BLaER1 treated with 17β-estradiol and CSF1 and Interleukin-3, amounts not matched to agents 10 nM and 100 nM (cell line): ENCODE measurements around the gene EPB41L4B.

Source experiments
- H3K27ac ChIP-seq, 11 experiments: shearing (Covaris generic); formaldehyde crosslinking; 2 replicates each; pipeline ENCODE4 v1.8.1; 2022
- H3K27me3 ChIP-seq, 11 experiments: shearing (Covaris generic); formaldehyde crosslinking; 2 replicates each; pipeline ENCODE4 v1.8.1; 2022
- H3K36me3 ChIP-seq, 11 experiments: shearing (Covaris generic); formaldehyde crosslinking; 2 replicates each; pipeline ENCODE4 v1.8.1; 2022
- H3K4me1 ChIP-seq, 10 experiments: shearing (Covaris generic); formaldehyde crosslinking; 2 replicates each; pipeline ENCODE4 v1.8.1; 2022
- H3K4me2 ChIP-seq, 11 experiments: shearing (Covaris generic); formaldehyde crosslinking; 2 replicates each; pipeline ENCODE4 v1.8.1; 2022
- H3K4me3 ChIP-seq, 10 experiments: shearing (Covaris generic); formaldehyde crosslinking; 2 replicates each; pipeline ENCODE4 v1.8.1; 2022
- H3K9ac ChIP-seq, 11 experiments: shearing (Covaris generic); formaldehyde crosslinking; 2 replicates each; pipeline ENCODE4 v1.8.1; 2022
- H3K9me3 ChIP-seq, 11 experiments: shearing (Covaris generic); formaldehyde crosslinking; replicated peaks in 1 of 11; 2 replicates each; pipeline ENCODE4 v1.8.1; 2022
- H4K20me1 ChIP-seq, 11 experiments: shearing (Covaris generic); formaldehyde crosslinking; 2 replicates each; pipeline ENCODE4 v1.8.1; 2022
- Cebpa-rat ChIP-seq, 11 experiments: shearing (Covaris generic); IDR thresholded peaks; 2 replicates each; pipeline ENCODE4 v1.8.1; 2022

Gene EPB41L4B

DNA sequence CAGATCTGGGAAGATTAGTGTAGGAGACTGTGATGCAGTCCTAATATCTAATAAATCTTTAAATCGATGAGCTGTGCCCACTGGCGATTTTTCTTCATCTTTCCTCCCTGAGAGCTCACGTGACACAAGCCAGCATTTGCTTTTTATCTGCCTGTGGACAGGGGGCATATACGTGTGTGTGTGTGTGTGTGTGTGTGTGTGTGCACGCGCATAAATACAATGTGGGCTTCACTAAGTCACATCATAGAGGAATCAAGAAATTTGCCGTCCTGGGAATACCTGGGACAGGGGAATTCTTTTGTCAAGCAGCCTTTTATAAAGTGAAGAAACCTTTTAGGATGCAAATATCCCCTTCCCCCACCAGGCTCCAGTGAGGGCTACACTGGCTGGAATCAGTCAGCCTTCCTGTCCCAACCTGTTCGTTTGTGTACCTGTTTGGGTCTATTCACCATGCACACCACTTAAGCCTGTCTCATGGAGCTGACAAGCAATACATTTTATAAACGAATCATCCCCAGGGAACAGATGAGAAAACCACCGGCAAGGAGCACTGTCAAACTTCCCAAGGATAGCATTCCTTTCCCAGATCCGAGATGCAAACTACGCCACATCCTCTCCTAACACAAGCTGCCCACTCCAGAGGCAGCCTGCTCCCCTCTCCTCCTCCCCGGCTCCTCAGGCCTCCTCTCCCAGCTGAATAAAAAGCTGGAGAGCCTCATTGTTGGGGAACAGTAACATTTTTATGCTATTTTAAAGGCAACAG lies 2.7 kb downstream of the EPB41L4B start:
- Histone ChIP-seq H3K27ac (no peak overlapping the region), H4K20me1 (peaks cover 0 to 47% (median 20%) of the 10 kb centered on the region in 11 experiments; a peak in 15 of 22 replicates), H3K27me3 (peaks cover 44 to 70% (median 52%) of the 10 kb centered on the region in 11 experiments), H3K9ac (no peak overlapping the region), H3K4me2 (0 out of 22 replicates have a peak overlapping the region, but pooled peaks of 1 of the 11 experiments have one; percentile 91), H3K4me3 (no peak overlapping the region), H3K36me3 (no peaks in the 10 kb centered on the region), H3K9me3 (no peaks in the 10 kb centered on the region), H3K4me1 (peaks cover 7 to 19% (median 13%) of the 10 kb centered on the region in 10 experiments; a peak in 14 of 20 replicates)
- TF ChIP-seq Cebpa-rat (IDR thresholded peaks at IDR 0.05): no peak

DNA sequence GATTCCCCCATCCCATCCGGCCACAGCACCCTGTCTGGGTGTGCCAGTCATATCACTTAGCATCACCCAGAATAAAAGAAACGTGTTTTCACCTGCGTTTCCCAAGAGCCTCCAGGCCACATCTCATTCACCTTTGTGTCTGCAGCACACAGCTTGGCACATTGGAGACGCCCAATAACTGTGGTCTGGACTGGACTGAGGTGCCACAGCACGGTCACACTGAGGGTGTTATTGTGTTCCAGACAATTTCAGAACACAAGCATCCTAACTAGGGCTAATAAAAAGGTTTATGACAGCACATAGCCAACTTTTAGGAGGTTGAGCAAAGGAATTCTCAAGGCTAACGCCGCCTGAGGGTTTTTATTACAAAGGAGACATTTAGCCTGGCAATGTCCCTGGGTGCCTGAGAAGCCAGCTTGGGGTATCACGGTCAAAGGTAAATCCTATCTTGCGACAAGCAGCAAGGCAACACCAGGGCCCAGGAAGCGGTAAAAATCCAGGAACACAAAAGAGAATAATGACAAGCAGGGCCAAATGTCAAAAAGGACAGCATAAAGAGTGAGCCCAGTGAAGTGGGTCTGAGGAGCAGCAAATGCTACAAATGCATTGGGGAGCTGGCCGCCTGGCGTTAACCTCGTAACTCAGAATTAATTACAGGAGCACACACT lies 3.4 kb downstream of the EPB41L4B start:
- no peaks in the 10 kb centered on the region for H3K36me3 ChIP-seq
- H3K9me3 ChIP-seq: no peaks in the 10 kb centered on the region
- H3K27me3 ChIP-seq: peaks cover 44 to 69% (median 52%) of the 10 kb centered on the region in 11 experiments
- no peak overlapping the region for H3K4me3 ChIP-seq
- H3K4me2 ChIP-seq: no peak overlapping the region
- H3K9ac ChIP-seq: no peak overlapping the region
- no peak overlapping the region for H3K27ac ChIP-seq
- peaks cover 0 to 47% (median 20%) of the 10 kb centered on the region in 11 experiments; a peak in 15 of 22 replicates for H4K20me1 ChIP-seq
- no peak for TF ChIP-seq Cebpa-rat (IDR thresholded peaks at IDR 0.05)
- H3K4me1 ChIP-seq: peaks cover 7 to 22% (median 14%) of the 10 kb centered on the region in 10 experiments; a peak in 14 of 20 replicates

- H3K4me3 ChIP-seq: no peak overlapping the region
- H3K27ac ChIP-seq: no peak overlapping the region
- H4K20me1 ChIP-seq: peaks cover 0 to 48% (median 20%) of the 10 kb centered on the region in 11 experiments; a peak in 15 of 22 replicates
- H3K9ac ChIP-seq: no peak overlapping the region
- H3K9me3 ChIP-seq: no peaks in the 10 kb centered on the region
- H3K4me2 ChIP-seq: no peak overlapping the region
- H3K27me3 ChIP-seq: peaks cover 44 to 65% (median 52%) of the 10 kb centered on the region in 11 experiments
- H3K4me1 ChIP-seq: peaks cover 7 to 32% (median 15%) of the 10 kb centered on the region in 10 experiments; a peak in 15 of 20 replicates
- no peak for TF ChIP-seq Cebpa-rat (IDR thresholded peaks at IDR 0.05)
- no peaks in the 10 kb centered on the region for H3K36me3 ChIP-seq
Measured at GRCh38 chr9:109316207-109316640, 4.6 kb downstream of the EPB41L4B start.

GRCh38 chr9:109315480-109316206 lies 5.2 kb downstream of the EPB41L4B start:
- H3K9me3 ChIP-seq: no peaks in the 10 kb centered on the region
- no peak overlapping the region for H3K4me3 ChIP-seq
- no peaks in the 10 kb centered on the region for H3K36me3 ChIP-seq
- no peak overlapping the region for H3K4me2 ChIP-seq
- H3K27me3 ChIP-seq: peaks cover 41 to 61% (median 48%) of the 10 kb centered on the region in 11 experiments
- H4K20me1 ChIP-seq: peaks cover 0 to 45% (median 20%) of the 10 kb centered on the region in 11 experiments; a peak in 15 of 22 replicates
- peaks cover 7 to 30% (median 14%) of the 10 kb centered on the region in 10 experiments; a peak in 15 of 20 replicates for H3K4me1 ChIP-seq
- no peak overlapping the region for H3K27ac ChIP-seq
- no peak for TF ChIP-seq Cebpa-rat (IDR thresholded peaks at IDR 0.05)
- no peak overlapping the region for H3K9ac ChIP-seq

DNA sequence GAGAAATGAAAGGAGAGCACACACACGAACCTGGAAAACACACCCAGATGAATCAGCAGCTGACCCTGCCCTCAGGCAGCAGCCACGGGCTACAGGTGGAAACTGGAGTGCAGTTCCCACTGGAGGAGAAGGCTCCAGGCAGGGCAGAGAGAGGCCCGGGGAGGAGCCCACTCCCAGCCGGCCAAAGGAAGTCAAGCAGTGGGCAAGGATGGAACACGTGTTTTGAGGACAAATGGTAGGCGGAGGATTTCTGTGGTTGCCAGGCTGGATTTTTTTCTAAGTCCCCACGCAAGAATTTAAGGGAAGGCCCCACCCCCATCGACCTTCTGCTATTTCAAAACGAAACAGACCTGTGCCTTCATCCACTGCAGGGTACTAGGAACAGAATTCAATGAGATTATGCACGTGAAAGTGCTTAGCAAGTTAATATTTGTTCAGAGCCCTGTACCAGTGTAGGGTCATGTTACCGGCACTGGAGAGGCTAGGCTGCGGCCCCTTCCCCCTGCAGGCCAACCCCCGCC lies 6.8 kb downstream of the EPB41L4B start:
- Histone ChIP-seq H4K20me1 (peaks cover 0 to 33% (median 11%) of the 10 kb centered on the region in 11 experiments; a peak in 15 of 22 replicates), H3K4me3 (no peak overlapping the region), H3K27me3 (peaks cover 25 to 45% (median 33%) of the 10 kb centered on the region in 11 experiments), H3K4me2 (no peak overlapping the region), H3K9ac (no peak overlapping the region), H3K4me1 (peaks cover 0 to 20% (median 3%) of the 10 kb centered on the region in 10 experiments; a peak in 13 of 20 replicates), H3K36me3 (no peaks in the 10 kb centered on the region), H3K27ac (no peak overlapping the region), H3K9me3 (no peaks in the 10 kb centered on the region)
- TF ChIP-seq Cebpa-rat (IDR thresholded peaks at IDR 0.05): no peak

DNA sequence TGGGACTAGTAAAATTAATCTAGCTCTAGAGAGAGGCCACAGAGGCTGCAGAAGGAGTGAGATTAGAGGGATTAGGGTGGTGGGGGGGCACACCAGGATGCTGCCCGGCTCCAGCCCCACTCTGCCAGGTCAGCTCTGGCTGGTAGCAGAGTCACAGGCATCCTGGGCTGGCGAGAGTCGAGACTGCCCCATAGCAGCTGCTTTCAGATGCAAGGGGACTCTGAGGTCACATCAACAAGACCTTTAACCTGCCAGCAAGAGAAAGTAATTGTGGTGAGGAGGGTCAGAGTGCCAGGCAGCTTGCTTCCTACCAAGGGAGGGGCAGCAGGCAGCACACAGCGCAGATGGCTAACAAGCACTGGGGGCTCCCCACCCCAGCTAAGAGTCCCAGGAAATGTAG lies 7.5 kb downstream of the EPB41L4B start:
- H3K9ac ChIP-seq: no peak overlapping the region
- no peak for TF ChIP-seq Cebpa-rat (IDR thresholded peaks at IDR 0.05)
- H3K36me3 ChIP-seq: no peaks in the 10 kb centered on the region
- no peaks in the 10 kb centered on the region for H3K9me3 ChIP-seq
- peaks cover 0 to 25% (median 4%) of the 10 kb centered on the region in 11 experiments; a peak in 7 of 22 replicates for H4K20me1 ChIP-seq
- peaks cover 18 to 38% (median 25%) of the 10 kb centered on the region in 11 experiments for H3K27me3 ChIP-seq
- no peak overlapping the region for H3K4me2 ChIP-seq
- no peak overlapping the region for H3K27ac ChIP-seq
- H3K4me1 ChIP-seq: peaks cover 0 to 19% (median 3%) of the 10 kb centered on the region in 10 experiments; a peak in 10 of 20 replicates
- no peak overlapping the region for H3K4me3 ChIP-seq

- peaks cover 0 to 21% (median 0%) of the 10 kb centered on the region in 11 experiments; a peak in 3 of 22 replicates for H4K20me1 ChIP-seq
- no peak overlapping the region for H3K4me3 ChIP-seq
- no peak for TF ChIP-seq Cebpa-rat (IDR thresholded peaks at IDR 0.05)
Measured at GRCh38 chr9:109312783-109313182, 8.1 kb downstream of the EPB41L4B start.

GRCh38 chr9:109311731-109312130 lies 9.1 kb downstream of the EPB41L4B start:
- Histone ChIP-seq H3K27me3 (peaks cover 2 to 22% (median 9%) of the 10 kb centered on the region in 11 experiments; a peak in 19 of 22 replicates), H3K4me1 (peaks cover 0 to 19% (median 3%) of the 10 kb centered on the region in 10 experiments; a peak in 10 of 20 replicates), H3K36me3 (no peaks in the 10 kb centered on the region), H3K4me2 (peak overlapping the region in 6 of 11 experiments; percentile 5 to 38 (median 28); a peak in 7 of 22 replicates), H3K27ac (no peak overlapping the region), H3K9me3 (no peaks in the 10 kb centered on the region), H4K20me1 (peaks cover 0 to 12% (median 0%) of the 10 kb centered on the region in 11 experiments; a peak in 2 of 22 replicates), H3K9ac (no peak overlapping the region), H3K4me3 (no peak overlapping the region)
- no peak for TF ChIP-seq Cebpa-rat (IDR thresholded peaks at IDR 0.05)

More at GRCh38 chr9:109312783-109313182, 8.1 kb downstream of the EPB41L4B start:
- Histone ChIP-seq H3K9me3 (no peaks in the 10 kb centered on the region), H3K9ac (no peak overlapping the region), H3K36me3 (no peaks in the 10 kb centered on the region), H3K27ac (no peak overlapping the region), H3K4me2 (peak overlapping the region in 3 of 11 experiments; percentile 7 to 31 (median 28); a peak in 5 of 22 replicates), H3K27me3 (peaks cover 12 to 33% (median 20%) of the 10 kb centered on the region in 11 experiments), H3K4me1 (peaks cover 0 to 19% (median 3%) of the 10 kb centered on the region in 10 experiments; a peak in 10 of 20 replicates)
